Stimulated activated CD8-positive, alpha-beta memory T cell treated with anti-CD3 and anti-CD28 coated beads, Interleukin-4, amount 100 ng/mL, for 1 hour (primary cell): ENCODE data around the gene FKBP11.

ENCODE experiments used
- DNase-seq, 2 donors: peaks; one replicate each; pipeline ENCODE4 v3.0.0-alpha.2; 2020; ENCODE audit warnings: low read depth in 2 of 2, low spot score in 1 of 2

The FKBP11 gene

GRCh38 chr12:48925304-48926011 lies at the start of gene FKBP11:
TSS of gene FKBP11 (minus strand) at chr12:48925492. CDS start at chr12:48925428, 64 bp downstream.
- DNase-seq = peak; percentile 49 to 58

- DNase-seq = no peak
These were observed 48.8 kb upstream of the FKBP11 start for GRCh38 chr12:48973941-48974673.

GRCh38 chr12:48973531-48973930 lies 48.2 kb upstream of the FKBP11 start:
- no peak for DNase-seq

- no peak for DNase-seq
These were observed 47.7 kb upstream of the FKBP11 start for GRCh38 chr12:48972952-48973483.

- DNase-seq = no peak
These were observed 47.1 kb upstream of the FKBP11 start for GRCh38 chr12:48972213-48972951.

- no peak for DNase-seq
These were observed 45.5 kb upstream of the FKBP11 start for GRCh38 chr12:48970702-48971334.

- no peak for DNase-seq
These were observed 44.8 kb upstream of the FKBP11 start for GRCh38 chr12:48969833-48970701.

GRCh38 chr12:48969160-48969771 lies 44.0 kb upstream of the FKBP11 start:
- DNase-seq = no peak

GRCh38 chr12:48968467-48968866 lies 43.2 kb upstream of the FKBP11 start:
- DNase-seq = no peak

- no peak for DNase-seq
These were observed 42.7 kb upstream of the FKBP11 start for GRCh38 chr12:48967991-48968390.

- DNase-seq = no peak
These were observed 41.0 kb upstream of the FKBP11 start for GRCh38 chr12:48966177-48966895.

- DNase-seq = no peak
These were observed 40.1 kb upstream of the FKBP11 start for GRCh38 chr12:48965298-48965838.

- DNase-seq = no peak
These were observed 36.5 kb upstream of the FKBP11 start for GRCh38 chr12:48961801-48962200.

- no peak for DNase-seq
These were observed 36.0 kb upstream of the FKBP11 start for GRCh38 chr12:48961331-48961730.

- no peak for DNase-seq
These were observed 35.5 kb upstream of the FKBP11 start for GRCh38 chr12:48960834-48961233.

- DNase-seq = no peak
These were observed 32.7 kb upstream of the FKBP11 start for GRCh38 chr12:48958049-48958388.

- DNase-seq = peak; percentile 84 to 91
These were observed 32.1 kb upstream of the FKBP11 start, which contains the start of gene ARF3 for GRCh38 chr12:48957141-48958048. TSS of gene ARF3 (minus strand) at chr12:48957487. CDS start at chr12:48941095, 16,392 bp downstream.
